HG02852 (cell line): ENCODE results near the gene PHF10.
"Not testable (repeated sequence)": the region's sequence is repeated elsewhere in the genome, so short reads cannot be mapped to it uniquely, and the experiment has no call there.

Source experiments
- ATAC-seq: cut with Tn5 transposase; IDR thresholded peaks from one replicate; pipeline ENCODE4 v1.9.1; 2021; ENCODE audit warnings: mild to moderate bottlenecking, moderate library complexity; ENCODE audit not compliant: unreplicated experiment

Gene PHF10

GRCh38 chr6:169724494-169725124 lies at the start of gene PHF10:
PHF10 (minus strand) TSS chr6:169724500; CDS start chr6:169723931, 569 bp downstream.
- peak; percentile 50 for ATAC-seq

- no peak for ATAC-seq
Observed at GRCh38 chr6:169766921-169767736, 42.8 kb upstream of the PHF10 start.

GRCh38 chr6:169766232-169766631 lies 41.9 kb upstream of the PHF10 start:
- no peak for ATAC-seq

- not testable (repeated sequence) for ATAC-seq
Observed at GRCh38 chr6:169765789-169766188, 41.5 kb upstream of the PHF10 start.

GRCh38 chr6:169763881-169764280 lies 39.6 kb upstream of the PHF10 start:
- ATAC-seq: no peak

GRCh38 chr6:169763308-169763707 lies 39.0 kb upstream of the PHF10 start:
- no peak for ATAC-seq

GRCh38 chr6:169755162-169755561 lies 30.9 kb upstream of the PHF10 start:
- ATAC-seq: no peak

- no peak for ATAC-seq
Observed at GRCh38 chr6:169752074-169752623, 27.8 kb upstream of the PHF10 start.

- ATAC-seq: peak; percentile 94
Observed at GRCh38 chr6:169751242-169752073, 27.2 kb upstream of the PHF10 start, which contains the start of the genes DYNLT2 and ERMARD. DYNLT2 (minus strand) TSS chr6:169751572; CDS start chr6:169751458, 114 bp downstream. ERMARD (plus strand) TSS chr6:169751622; CDS start chr6:169751658, 36 bp downstream.

- no peak for ATAC-seq
Observed at GRCh38 chr6:169746556-169746955, 22.3 kb upstream of the PHF10 start.

GRCh38 chr6:169745405-169745804 lies 21.1 kb upstream of the PHF10 start:
- no peak for ATAC-seq

- no peak for ATAC-seq
Observed at GRCh38 chr6:169741344-169741743, 17.0 kb upstream of the PHF10 start.

- ATAC-seq: no peak
Observed at GRCh38 chr6:169738976-169739529, 14.8 kb upstream of the PHF10 start.

GRCh38 chr6:169738204-169738975 lies 14.1 kb upstream of the PHF10 start:
- ATAC-seq: no peak

GRCh38 chr6:169729961-169730360 lies 5.7 kb upstream of the PHF10 start:
- ATAC-seq: no peak

GRCh38 chr6:169726963-169727362 lies 2.7 kb upstream of the PHF10 start:
- no peak for ATAC-seq

GRCh38 chr6:169726049-169726400 lies 1.7 kb upstream of the PHF10 start:
- no peak for ATAC-seq

- ATAC-seq: peak; percentile 11
Observed at GRCh38 chr6:169725125-169726048, 1.1 kb upstream of the PHF10 start.

GRCh38 chr6:169723991-169724493 lies 258 bp downstream of the PHF10 start:
- ATAC-seq: peak; percentile 33
